ENCODE measurements around the gene WDR81. TPM values are rescaled to one million over a fixed set of nuclear protein-coding genes. Genes with fewer than 3 reads are reported as not detected.
A peak's percentile ranks its signal among the peaks of the same experiment; 100 is the strongest.
"Not testable (repeated sequence)": the region's sequence is repeated elsewhere in the genome, so short reads cannot be mapped to it uniquely, and the experiment has no call there.

Gene WDR81
- total and polyA plus RNA-seq, 8 donors: 9.3 to 44.2 (median 11.3) TPM

GRCh38 chr17:1767358-1767757 lies 42.9 kb downstream of the WDR81 start:
- ATAC-seq (no peak), DNase-seq (no peak)
- Histone ChIP-seq H3K4me3 (no peak overlapping the region), H3K27ac (no peak overlapping the region), H3K9me3 (no peaks in the 10 kb centered on the region), H3K36me3 (no peaks in the 10 kb centered on the region), H3K27me3 (no peaks in the 10 kb centered on the region), H3K4me1 (peaks cover 6 to 63% of the 10 kb centered on the region in 2 donors)
- intact Hi-C loops (cut with DNase I): no loop called here
- no peak for TF ChIP-seq CTCF (IDR thresholded peaks at IDR 0.05)

DNA sequence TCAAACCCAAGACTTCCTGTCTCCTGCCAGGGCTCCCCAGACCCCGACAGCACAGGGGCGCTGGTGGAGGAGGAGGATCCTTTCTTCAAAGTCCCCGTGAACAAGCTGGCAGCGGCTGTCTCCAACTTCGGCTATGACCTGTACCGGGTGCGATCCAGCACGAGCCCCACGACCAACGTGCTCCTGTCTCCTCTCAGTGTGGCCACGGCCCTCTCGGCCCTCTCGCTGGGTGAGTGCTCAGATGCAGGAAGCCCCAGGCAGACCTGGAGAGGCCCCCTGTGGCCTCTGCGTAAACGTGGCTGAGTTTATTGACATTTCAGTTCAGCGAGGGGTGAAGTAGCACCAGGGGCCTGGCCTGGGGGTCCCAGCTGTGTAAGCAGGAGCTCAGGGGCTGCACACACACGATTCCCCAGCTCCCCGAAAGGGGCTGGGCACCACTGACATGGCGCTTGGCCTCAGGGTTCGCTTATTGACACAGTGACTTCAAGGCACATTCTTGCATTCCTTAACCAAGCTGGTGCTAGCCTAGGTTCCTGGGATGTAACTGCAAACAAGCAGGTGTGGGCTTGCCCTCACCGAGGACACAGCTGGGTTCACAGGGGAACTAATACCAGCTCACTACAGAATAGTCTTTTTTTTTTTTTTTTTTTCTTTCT lies 45.4 kb downstream of the WDR81 start:
- H3K9me3 ChIP-seq: no peaks in the 10 kb centered on the region
- H3K27ac ChIP-seq: peak overlapping the region; percentile 0 to 33
- H3K27me3 ChIP-seq: no peaks in the 10 kb centered on the region
- no peaks in the 10 kb centered on the region for H3K36me3 ChIP-seq
- intact Hi-C loops (cut with DNase I): loop anchor here (5.0 to 10.0 kb wide), 2 partner anchors 43 to 45 kb away; partner anchors contain the start of gene WDR81 (in 1 of the 2)
- no peak for TF ChIP-seq CTCF (IDR thresholded peaks at IDR 0.05)
- no peak overlapping the region for H3K4me3 ChIP-seq
- DNase-seq (peak in 1 of 4 donors; percentile 64), ATAC-seq (peak; percentile 82)
- H3K4me1 ChIP-seq: peaks cover 13 to 53% of the 10 kb centered on the region in 2 donors

- not testable (repeated sequence) for H3K9me3 ChIP-seq, DNase-seq, H3K4me3 ChIP-seq, H3K27me3 ChIP-seq
- Histone ChIP-seq H3K36me3 (peaks cover 0 to 21% of the 10 kb centered on the region in 2 donors), H3K27ac (peak overlapping the region in 1 of 2 donors; percentile 44), H3K4me1 (peaks cover 13 to 42% of the 10 kb centered on the region in 2 donors)
- ATAC-seq: peak; percentile 23
- intact Hi-C loops (cut with DNase I): loop anchor here (5.0 to 10.0 kb wide), 2 partner anchors 46 to 48 kb away; partner anchors contain the start of gene WDR81 (in 1 of the 2)
Measured at GRCh38 chr17:1773000-1773695, 48.6 kb downstream of the WDR81 start.

DNA sequence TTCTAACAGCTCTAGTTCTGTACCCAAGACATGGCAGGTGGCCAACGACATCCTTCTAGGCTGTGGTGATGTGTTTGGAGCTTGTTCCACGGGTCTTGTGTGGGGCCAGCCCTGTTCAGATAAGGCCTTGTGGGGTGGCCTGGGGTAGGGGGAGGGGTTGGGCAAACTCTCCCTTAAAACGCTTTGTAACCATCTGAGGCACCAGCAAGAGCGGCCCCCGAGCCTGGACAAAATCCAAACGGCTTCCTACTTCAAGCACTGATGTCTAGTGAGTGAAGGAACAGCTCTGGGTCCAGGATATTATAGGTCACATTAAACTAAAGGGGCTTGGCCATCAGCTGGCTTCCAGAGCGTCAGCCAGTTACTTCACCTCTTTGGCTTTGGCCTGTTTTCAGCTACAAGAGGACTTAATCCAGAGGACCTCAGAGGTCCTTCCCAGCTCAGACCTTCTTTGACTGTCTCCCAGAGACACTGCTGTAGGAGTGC lies 49.2 kb downstream of the WDR81 start:
- no peak for TF ChIP-seq CTCF (IDR thresholded peaks at IDR 0.05)
- intact Hi-C loops (cut with DNase I): loop anchor here (5.0 to 10.0 kb wide), 2 partner anchors 46 to 49 kb away; partner anchors contain the start of gene WDR81 (in 1 of the 2)
- peaks cover 13 to 48% of the 10 kb centered on the region in 2 donors for H3K4me1 ChIP-seq
- no peaks in the 10 kb centered on the region for H3K9me3 ChIP-seq
- no peaks in the 10 kb centered on the region for H3K27me3 ChIP-seq
- peak; percentile 4 for ATAC-seq
- peak in 1 of 4 donors; percentile 81 for DNase-seq
- H3K27ac ChIP-seq: peak overlapping the region in 1 of 2 donors; percentile 44
- no peak overlapping the region for H3K4me3 ChIP-seq
- peaks cover 0 to 21% of the 10 kb centered on the region in 2 donors for H3K36me3 ChIP-seq

DNA sequence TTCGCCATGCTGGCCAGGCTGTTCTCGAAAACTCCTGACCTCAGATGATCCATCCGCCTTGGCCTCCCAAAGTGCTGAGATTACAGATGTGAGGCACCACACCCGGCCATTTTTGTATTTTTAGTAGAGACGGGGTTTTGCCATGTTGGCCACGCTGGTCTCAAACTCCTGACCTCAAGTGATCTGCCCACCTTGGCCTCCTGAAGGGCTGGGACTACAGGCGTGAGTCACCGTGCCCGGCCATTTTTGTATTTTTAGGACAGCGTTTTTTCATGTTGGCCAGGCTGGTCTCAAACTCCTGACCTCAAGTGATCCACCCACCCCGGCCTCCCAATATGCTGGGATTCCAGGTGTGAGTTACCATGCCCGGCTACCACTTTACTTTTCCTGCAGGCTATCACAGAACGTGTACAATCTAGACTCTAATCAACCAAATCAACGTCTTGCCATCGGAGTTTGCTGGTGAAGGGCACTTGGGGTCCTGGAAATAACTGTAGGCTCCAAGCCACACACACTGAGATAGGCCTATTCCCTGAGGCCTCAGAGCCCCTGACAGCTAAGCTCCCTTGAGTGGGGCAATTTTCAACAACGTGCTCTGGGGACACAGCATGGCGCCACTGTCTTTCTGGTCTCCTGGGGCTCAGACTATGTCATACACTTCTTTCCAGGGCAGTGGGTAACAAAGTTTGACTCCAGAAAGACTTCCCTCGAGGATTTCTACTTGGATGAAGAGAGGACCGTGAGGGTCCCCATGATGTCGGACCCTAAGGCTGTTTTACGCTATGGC lies 50.1 kb downstream of the WDR81 start:
- DNase-seq (no peak), ATAC-seq (no peak)
- Histone ChIP-seq H3K27ac (peak overlapping the region in 1 of 2 donors; percentile 44), H3K36me3 (peaks cover 0 to 21% of the 10 kb centered on the region in 2 donors), H3K4me3 (no peak overlapping the region), H3K9me3 (no peaks in the 10 kb centered on the region), H3K4me1 (peaks cover 13 to 49% of the 10 kb centered on the region in 2 donors), H3K27me3 (no peaks in the 10 kb centered on the region)
- intact Hi-C loops (cut with DNase I): loop anchor here (5.0 to 10.0 kb wide), 2 partner anchors 47 to 50 kb away; partner anchors contain the start of gene WDR81 (in 1 of the 2)
- no peak for TF ChIP-seq CTCF (IDR thresholded peaks at IDR 0.05)

Data from left lung (tissue), 10 donors.